SK-N-SH (cell line): Measurements from ENCODE around the gene MYMK.

Experiments
- CTCF ChIP-seq: fragments of 200-600 bp; sonication (generic); IDR thresholded peaks from 2 replicates; pipeline ENCODE4 v1.6.1; 2017; ENCODE audit warnings: antibody characterized with exemption, mild to moderate bottlenecking, moderate library complexity
- ELF1 ChIP-seq: IDR thresholded peaks from 2 replicates; pipeline ENCODE4 v1.4.0; 2012
- EP300 ChIP-seq, 2 experiments: IDR thresholded peaks; 2 replicates each; pipeline versions ENCODE4 v1.4.0 to v1.6.1; 2012; ENCODE audit warnings: borderline replicate concordance in 1 of 2, low read depth in 1 of 2, low read length in 1 of 2
- EZH2phosphoT487 ChIP-seq: fragments of 200-600 bp; sonication (generic); IDR thresholded peaks from 2 replicates; pipeline ENCODE4 v1.6.1; 2017; ENCODE audit warnings: low read depth, mixed run types, mild to moderate bottlenecking, antibody characterized with exemption, moderate library complexity, borderline replicate concordance
- FOXM1 ChIP-seq: IDR thresholded peaks from 2 replicates; pipeline ENCODE4 v1.4.0; 2012; ENCODE audit warnings: low read depth, mild to moderate bottlenecking
- IRF3 ChIP-seq: fragments of 150-350 bp; IDR thresholded peaks from 2 replicates; pipeline ENCODE4 v1.6.1; 2016; ENCODE audit warnings: mild to moderate bottlenecking, low read depth, low read length
- MEF2A ChIP-seq: IDR thresholded peaks from 2 replicates; pipeline ENCODE4 v1.4.0; 2012; ENCODE audit warnings: low read depth, borderline replicate concordance
- POLR2AphosphoS5 ChIP-seq: IDR thresholded peaks from 2 replicates; pipeline ENCODE4 v1.6.1; 2012; ENCODE audit warnings: low read depth, low read length
- REST ChIP-seq: IDR thresholded peaks from 2 replicates; pipeline ENCODE4 v1.6.1; 2012; ENCODE audit warnings: mild to moderate bottlenecking, low read depth, low read length, moderate library complexity

- TF ChIP-seq EP300 (IDR thresholded peaks at IDR 0.05; ENCODE audit: borderline replicate concordance in 1 of 2, low read depth in 1 of 2, low read length in 1 of 2) = no peak
- no peak for TF ChIP-seq CTCF
- TF ChIP-seq REST = no peak
- TF ChIP-seq IRF3 = no peak
- no peak for TF ChIP-seq POLR2AphosphoS5
- no peak for TF ChIP-seq MEF2A
- no peak for TF ChIP-seq FOXM1
- TF ChIP-seq ELF1 = no peak
- TF ChIP-seq EZH2phosphoT487 = no peak
These were observed 60.1 kb downstream of the MYMK start for GRCh38 chr9:133464638-133465037.
